GM18909 (cell line): ENCODE results near the gene UBA1.

ENCODE experiments used
- ATAC-seq: cut with Tn5 transposase; IDR thresholded peaks from one replicate; pipeline ENCODE4 v1.9.1; 2021; ENCODE audit warnings: mild to moderate bottlenecking; ENCODE audit not compliant: unreplicated experiment, poor library complexity

The UBA1 gene

GRCh38 chrX:47209508-47210238 lies 16.0 kb downstream of the UBA1 start:
- ATAC-seq = no peak

DNA sequence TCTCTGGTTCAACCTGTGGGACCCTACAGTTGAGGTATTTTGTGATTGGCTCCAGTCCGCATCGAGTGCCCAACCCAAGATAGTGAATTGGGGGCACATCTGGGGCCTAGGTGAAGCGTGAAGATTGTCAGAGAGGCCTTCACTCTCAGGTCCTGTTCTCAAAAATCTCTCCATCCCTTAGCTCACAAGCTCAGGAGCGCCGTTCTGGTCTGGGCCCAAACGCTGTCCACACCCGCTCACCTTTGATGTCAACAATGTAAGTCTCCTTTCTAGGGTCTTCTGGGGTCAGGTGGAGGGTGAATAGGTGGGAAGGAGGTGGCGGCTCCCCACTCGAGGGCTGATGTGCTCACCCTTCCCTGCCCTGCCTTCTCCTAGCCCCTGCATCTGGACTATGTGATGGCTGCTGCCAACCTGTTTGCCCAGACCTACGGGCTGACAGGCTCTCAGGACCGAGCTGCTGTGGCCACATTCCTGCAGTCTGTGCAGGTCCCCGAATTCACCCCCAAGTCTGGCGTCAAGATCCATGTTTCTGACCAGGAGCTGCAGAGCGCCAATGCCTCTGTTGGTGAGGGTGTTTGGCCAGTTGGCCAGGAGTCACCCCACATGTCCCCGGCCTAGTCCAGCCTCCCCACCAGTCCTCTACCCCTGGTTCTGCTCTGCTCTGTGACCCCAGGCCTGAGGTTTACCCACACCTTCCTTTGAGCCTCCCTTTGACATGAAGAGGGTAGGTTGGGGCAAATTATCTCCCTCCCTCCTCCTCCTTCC lies 17.2 kb downstream of the UBA1 start:
- ATAC-seq = no peak

- ATAC-seq = no peak
These were observed 19.0 kb downstream of the UBA1 start for GRCh38 chrX:47212381-47213293.

DNA sequence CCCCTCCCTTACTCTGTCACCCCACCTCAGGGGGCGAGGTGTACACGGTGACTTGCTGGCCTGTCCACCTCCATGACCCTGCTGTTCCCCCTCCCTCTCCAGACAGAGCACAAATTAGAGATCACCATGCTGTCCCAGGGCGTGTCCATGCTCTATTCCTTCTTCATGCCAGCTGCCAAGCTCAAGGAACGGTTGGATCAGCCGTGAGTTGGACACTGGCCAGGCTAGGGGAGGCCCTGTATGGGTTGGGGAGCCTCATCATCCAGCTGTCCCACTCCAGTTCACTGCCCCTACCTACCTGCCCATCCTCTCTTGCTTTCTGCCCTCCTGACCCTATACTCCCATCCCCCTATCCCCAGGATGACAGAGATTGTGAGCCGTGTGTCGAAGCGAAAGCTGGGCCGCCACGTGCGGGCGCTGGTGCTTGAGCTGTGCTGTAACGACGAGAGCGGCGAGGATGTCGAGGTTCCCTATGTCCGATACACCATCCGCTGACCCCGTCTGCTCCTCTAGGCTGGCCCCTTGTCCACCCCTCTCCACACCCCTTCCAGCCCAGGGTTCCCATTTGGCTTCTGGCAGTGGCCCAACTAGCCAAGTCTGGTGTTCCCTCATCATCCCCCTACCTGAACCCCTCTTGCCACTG lies 20.9 kb downstream of the UBA1 start:
- ATAC-seq = no peak

GRCh38 chrX:47215291-47215900 lies 21.8 kb downstream of the UBA1 start:
- no peak for ATAC-seq

DNA sequence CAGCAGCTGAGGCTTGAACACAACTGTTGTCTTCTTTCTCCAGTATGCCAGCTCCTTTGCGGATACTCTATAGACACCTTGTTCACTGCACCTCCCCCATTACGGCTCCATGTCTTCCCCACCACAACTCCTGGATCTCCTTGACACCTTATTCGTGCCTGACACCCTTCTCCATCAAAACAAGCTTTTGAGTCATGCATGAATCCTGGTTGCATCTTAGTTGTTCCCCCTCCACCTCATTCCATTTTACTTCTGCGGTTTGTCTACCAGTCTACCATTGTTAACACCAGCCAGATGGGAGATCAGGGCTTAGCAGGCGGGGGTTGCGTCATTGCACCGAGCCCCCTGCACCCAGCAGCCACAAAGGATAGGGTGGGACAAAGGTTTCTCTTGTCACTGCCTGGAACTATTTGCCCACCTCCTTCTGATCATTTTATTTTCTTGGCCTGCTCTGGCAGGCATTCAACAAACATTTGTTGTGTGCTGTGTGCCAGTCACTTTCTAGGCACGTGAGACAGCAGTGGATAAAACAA lies 22.8 kb downstream of the UBA1 start:
- no peak for ATAC-seq

DNA sequence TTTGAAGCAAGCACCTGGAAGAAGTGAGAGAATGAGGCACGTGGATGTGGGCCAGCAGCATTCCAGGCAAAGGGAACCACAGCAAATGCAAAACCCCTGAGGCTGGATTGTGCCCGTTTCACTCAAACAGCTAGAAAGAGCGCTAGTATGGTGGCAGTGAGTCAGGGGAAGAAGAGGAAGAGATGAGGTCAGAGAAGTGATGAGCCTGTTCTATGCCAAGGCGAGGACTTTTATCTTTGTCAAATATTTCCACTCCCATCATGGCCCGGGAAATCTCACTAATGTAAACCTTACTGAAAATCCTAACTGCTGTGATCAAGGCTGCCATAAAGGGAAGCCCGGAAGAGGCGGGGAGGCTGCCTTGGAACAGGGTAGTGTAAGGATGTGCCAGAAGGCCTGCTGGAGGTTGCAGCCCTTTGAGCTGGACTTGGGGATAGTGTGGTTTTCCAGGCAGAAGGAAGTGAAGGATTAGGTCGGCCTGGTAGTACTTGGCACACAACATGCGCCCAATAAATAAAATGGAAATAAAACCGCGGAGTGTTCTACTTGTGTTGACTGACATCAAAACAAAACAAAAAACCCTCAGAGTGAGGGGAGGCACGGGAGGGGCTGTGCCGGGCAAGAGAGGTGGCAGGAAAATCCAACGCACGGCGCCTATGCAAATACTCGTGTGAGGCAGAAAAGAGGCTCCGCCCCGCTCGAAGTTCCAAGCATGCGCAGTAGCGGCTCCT lies 23.7 kb downstream of the UBA1 start:
- no peak for ATAC-seq

GRCh38 chrX:47217852-47218279 lies 24.2 kb downstream of the UBA1 start:
- peak; percentile 87 for ATAC-seq

- peak; percentile 51 for ATAC-seq
These were observed 24.8 kb downstream of the UBA1 start, which contains the start of gene CDK16 for GRCh38 chrX:47218280-47218919. Gene CDK16, plus strand, starts transcription at chrX:47218681. Its CDS starts 4,877 bp downstream, at chrX:47223558.

- no peak for ATAC-seq
These were observed 25.5 kb downstream of the UBA1 start for GRCh38 chrX:47218920-47219815.

DNA sequence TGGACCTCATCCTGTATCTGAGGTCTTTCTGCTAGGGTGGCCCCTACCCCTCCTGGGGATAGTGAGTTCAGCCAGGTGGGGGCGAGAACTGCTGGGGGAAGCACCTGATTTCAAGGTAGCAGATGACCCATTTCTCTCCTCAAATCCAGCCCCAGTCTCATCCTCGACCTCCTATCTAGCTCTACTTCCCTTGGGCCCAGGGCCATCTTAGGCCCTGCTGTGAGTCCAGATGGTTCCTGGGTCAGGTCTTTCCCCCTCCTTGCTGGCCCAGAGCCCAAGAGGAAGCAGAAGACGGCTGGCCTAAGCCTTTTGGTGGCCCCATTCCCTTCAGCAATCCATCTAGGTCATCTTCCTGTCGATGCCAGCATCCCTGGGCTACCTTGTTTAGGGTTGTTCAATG lies 28.1 kb downstream of the UBA1 start:
- no peak for ATAC-seq

- ATAC-seq = no peak
These were observed 29.2 kb downstream of the UBA1 start for GRCh38 chrX:47222751-47223350.

- ATAC-seq = no peak
These were observed 30.0 kb downstream of the UBA1 start for GRCh38 chrX:47223476-47224250.

DNA sequence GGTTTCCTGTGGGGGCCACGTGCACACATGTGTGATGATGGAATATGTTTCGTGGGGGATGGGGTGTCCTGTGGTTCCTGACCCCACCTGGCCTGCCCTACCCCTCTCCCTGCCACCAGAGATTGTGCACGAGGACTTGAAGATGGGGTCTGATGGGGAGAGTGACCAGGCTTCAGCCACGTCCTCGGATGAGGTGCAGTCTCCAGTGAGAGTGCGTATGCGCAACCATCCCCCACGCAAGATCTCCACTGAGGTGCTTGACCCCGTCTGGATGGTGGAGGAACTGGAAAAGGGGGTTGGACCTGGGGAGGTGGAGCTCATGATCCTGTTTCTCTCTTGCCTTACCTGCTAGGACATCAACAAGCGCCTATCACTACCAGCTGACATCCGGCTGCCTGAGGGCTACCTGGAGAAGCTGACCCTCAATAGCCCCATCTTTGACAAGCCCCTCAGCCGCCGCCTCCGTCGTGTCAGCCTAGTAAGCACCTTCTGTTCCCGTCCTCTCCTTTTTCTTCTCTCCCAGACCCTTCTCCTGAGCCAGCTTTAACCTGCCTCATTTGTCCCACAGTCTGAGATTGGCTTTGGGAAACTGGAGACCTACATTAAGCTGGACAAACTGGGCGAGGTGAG lies 30.8 kb downstream of the UBA1 start:
- ATAC-seq = no peak

DNA sequence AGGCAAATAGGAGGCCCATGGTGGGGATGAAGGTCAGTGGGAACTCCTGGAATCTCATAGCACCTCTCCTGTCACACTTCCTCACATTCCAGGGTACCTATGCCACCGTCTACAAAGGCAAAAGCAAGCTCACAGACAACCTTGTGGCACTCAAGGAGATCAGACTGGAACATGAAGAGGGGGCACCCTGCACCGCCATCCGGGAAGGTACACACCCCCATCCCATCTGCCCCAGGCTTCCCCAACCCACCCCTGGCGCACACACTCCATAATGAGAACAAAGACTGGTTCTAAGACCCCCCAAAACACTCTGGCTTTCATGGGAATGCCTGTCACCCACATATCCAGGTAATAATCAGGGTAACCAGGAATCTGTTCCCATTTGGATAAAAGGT lies 31.3 kb downstream of the UBA1 start:
- no peak for ATAC-seq

DNA sequence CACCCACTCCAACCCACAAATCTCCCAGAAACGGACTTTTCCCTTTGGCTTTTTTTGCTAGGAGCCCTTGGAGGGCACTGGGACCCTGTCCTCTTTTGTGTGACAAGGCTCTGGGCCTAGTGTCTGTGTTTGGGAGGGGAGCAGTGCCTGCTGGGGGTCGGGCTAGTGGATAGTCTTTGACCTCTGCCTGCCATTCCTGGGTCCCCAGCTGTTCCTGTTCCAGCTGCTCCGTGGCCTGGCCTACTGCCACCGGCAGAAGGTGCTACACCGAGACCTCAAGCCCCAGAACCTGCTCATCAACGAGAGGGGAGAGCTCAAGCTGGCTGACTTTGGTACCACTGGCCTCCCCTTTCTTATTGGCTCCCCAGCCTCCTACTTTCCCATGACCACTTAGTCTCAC lies 32.4 kb downstream of the UBA1 start:
- ATAC-seq = no peak
